GM19452 (cell line): Measurements from ENCODE around the gene RC3H1.
"Not testable (repeated sequence)": the region's sequence is repeated elsewhere in the genome, so short reads cannot be mapped to it uniquely, and the experiment has no call there.

Source experiments
- ATAC-seq: cut with Tn5 transposase; IDR thresholded peaks from one replicate; pipeline ENCODE4 v1.9.1; 2021; ENCODE audit not compliant: unreplicated experiment

The RC3H1 gene

GRCh38 chr1:173948594-173948993 is 73.6 kb downstream of the RC3H1 start:
- ATAC-seq: no peak

GRCh38 chr1:173946380-173946921 is 75.7 kb downstream of the RC3H1 start:
- no peak for ATAC-seq

- no peak for ATAC-seq
Observed at GRCh38 chr1:173937062-173937461, 85.1 kb downstream of the RC3H1 start.

GRCh38 chr1:173934440-173934839 is 87.7 kb downstream of the RC3H1 start:
- no peak for ATAC-seq

GRCh38 chr1:173930541-173930940 is 91.6 kb downstream of the RC3H1 start:
- not testable (repeated sequence) for ATAC-seq

GRCh38 chr1:173925306-173926242 is 96.6 kb downstream of the RC3H1 start:
- no peak for ATAC-seq

GRCh38 chr1:173920861-173921260 is 101.3 kb downstream of the RC3H1 start:
- no peak for ATAC-seq

GRCh38 chr1:173917635-173918493 is 104.3 kb downstream of the RC3H1 start:
- ATAC-seq: no peak

GRCh38 chr1:173917149-173917548 is 105.0 kb downstream of the RC3H1 start, which contains the start of gene SERPINC1:
SERPINC1 (minus strand) TSS chr1:173917327; CDS start chr1:173917259, 68 bp downstream.
- ATAC-seq: no peak

- ATAC-seq: no peak
Observed at GRCh38 chr1:173916667-173917066, 105.5 kb downstream of the RC3H1 start.

- ATAC-seq: no peak
Observed at GRCh38 chr1:173915596-173915995, 106.6 kb downstream of the RC3H1 start.

- no peak for ATAC-seq
Observed at GRCh38 chr1:173914366-173914871, 107.7 kb downstream of the RC3H1 start.

- ATAC-seq: no peak
Observed at GRCh38 chr1:173913111-173913510, 109.0 kb downstream of the RC3H1 start.

GRCh38 chr1:173903827-173904531 is 118.2 kb downstream of the RC3H1 start:
- no peak for ATAC-seq

GRCh38 chr1:173900992-173901391 is 121.2 kb downstream of the RC3H1 start:
- no peak for ATAC-seq

GRCh38 chr1:173900427-173900826 is 121.7 kb downstream of the RC3H1 start:
- no peak for ATAC-seq

GRCh38 chr1:173894189-173894588 is 128.0 kb downstream of the RC3H1 start:
- ATAC-seq: no peak

GRCh38 chr1:173893611-173894010 is 128.5 kb downstream of the RC3H1 start:
- ATAC-seq: no peak

- no peak for ATAC-seq
Observed at GRCh38 chr1:173889885-173890284, 132.3 kb downstream of the RC3H1 start.

- ATAC-seq: no peak
Observed at GRCh38 chr1:173888749-173889148, 133.4 kb downstream of the RC3H1 start.

- no peak for ATAC-seq
Observed at GRCh38 chr1:173887627-173888026, 134.5 kb downstream of the RC3H1 start.
